ENCODE measurements around the gene AK8. TPM values are rescaled to one million over a fixed set of nuclear protein-coding genes. Genes with fewer than 3 reads are reported as not detected.

AK8 gene
- total and polyA plus RNA-seq, 2 experiments from 2014 or later, result 0.14 to 0.78 TPM

GRCh38 chr9:132733260-132733815 is 144.7 kb downstream of the AK8 start (continued):
- no peak for TF ChIP-seq ZNF462 (CRISPR knock-in tag; IDR thresholded peaks at IDR 0.05)

- no peak overlapping the region for H3K4me3 Mint-ChIP-seq
- no peaks in the 10 kb centered on the region for H3K27me3 ChIP-seq (ENCODE audit: insufficient read depth)
- no peak for TF ChIP-seq ZNF462 (CRISPR knock-in tag; IDR thresholded peaks at IDR 0.05)
- TF ChIP-seq NANOG (IDR thresholded peaks at IDR 0.05; ENCODE audit: borderline replicate concordance), result no peak
- TF ChIP-seq EZH2phosphoT487 (IDR thresholded peaks at IDR 0.05; ENCODE audit: unreplicated experiment), result no peak
Observed at GRCh38 chr9:132732326-132733259, 145.5 kb downstream of the AK8 start.

More at GRCh38 chr9:132732326-132733259, 145.5 kb downstream of the AK8 start:
- H3K36me3 Mint-ChIP-seq (ENCODE audit: low read depth), result no peaks in the 10 kb centered on the region
- H3K36me3 ChIP-seq (ENCODE audit: insufficient read depth), result no peaks in the 10 kb centered on the region
- no peak overlapping the region for H3K27ac ChIP-seq (ENCODE audit: low read depth)
- H3K4me3 ChIP-seq, result no peak overlapping the region
- peak; percentile 23; the same call in 1 of the 3 replicates for ATAC-seq
- H2AFZ ChIP-seq, result peak overlapping the region; percentile 69; the same call in 1 of the 2 replicates
- no peaks in the 10 kb centered on the region for H4K20me1 ChIP-seq (replicated peaks; ENCODE audit: insufficient read depth)
- no peak for DNase-seq (ENCODE audit: low spot score)
- H3K9me3 Mint-ChIP-seq, result no peaks in the 10 kb centered on the region
- peaks cover 16% of the 10 kb centered on the region for H3K4me1 Mint-ChIP-seq
- H3K27me3 Mint-ChIP-seq (ENCODE audit: insufficient read depth, low read depth, poor library complexity), result peaks cover 5% of the 10 kb centered on the region
- no peaks in the 10 kb centered on the region for H3K79me2 ChIP-seq (replicated peaks; ENCODE audit: insufficient read depth)
- H3K4me2 ChIP-seq, result no peak overlapping the region
- H3K9me2 ChIP-seq (ENCODE audit: insufficient read depth), result no peaks in the 10 kb centered on the region
- H3F3A ChIP-seq (replicated peaks; ENCODE audit: low read depth), result no peaks in the 10 kb centered on the region
- no peaks in the 10 kb centered on the region for H3K4me1 ChIP-seq (ENCODE audit: insufficient read depth)
- no peak overlapping the region for H3K27ac Mint-ChIP-seq

Data from GM23338 (cell line).